OCI-LY1 (cell line): ENCODE data around the gene ANKRD40CL.

Experiments
- CTCF ChIP-seq: fragments of 200-600 bp; sonication (generic), shearing (Covaris generic); IDR thresholded peaks from 2 replicates; pipeline ENCODE4 v1.5.1; 2017; ENCODE audit warnings: mild to moderate bottlenecking, antibody characterized with exemption, low read length, moderate library complexity, mixed read lengths
- EZH2 ChIP-seq: fragments of 200-600 bp; sonication (generic), shearing (Covaris generic); IDR thresholded peaks from 2 replicates; pipeline ENCODE4 v1.8.0; 2017; ENCODE audit warnings: borderline replicate concordance, mixed run types, mild to moderate bottlenecking, antibody characterized with exemption, low read length, moderate library complexity, mixed read lengths

DNA sequence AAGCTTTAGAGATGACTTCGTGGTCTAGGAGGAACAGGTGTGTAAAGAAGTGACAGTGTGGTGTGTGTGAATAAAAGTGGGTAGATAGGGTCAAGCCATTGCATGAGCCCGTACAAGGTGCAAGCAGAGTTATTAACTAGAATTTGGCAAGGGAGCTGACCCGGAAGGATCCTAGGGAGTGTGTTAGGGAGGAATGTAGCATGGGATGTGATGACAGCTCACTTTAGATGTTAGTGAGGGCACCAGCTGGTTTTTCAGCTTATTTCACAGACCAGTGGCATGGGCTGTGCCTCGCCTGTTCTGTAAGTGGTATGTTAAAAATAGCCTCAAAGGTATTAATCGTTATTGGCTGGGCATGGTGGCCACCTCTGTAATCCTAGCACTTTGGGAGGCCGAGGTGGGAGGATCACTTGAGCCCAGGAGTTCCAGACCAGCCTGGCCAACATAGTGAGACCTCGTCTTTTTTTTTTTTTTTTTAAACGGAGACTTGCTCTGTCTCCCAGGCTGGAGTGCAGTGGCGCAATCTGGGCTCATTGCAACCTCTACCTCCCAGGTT lies 8.3 kb downstream of the ANKRD40CL start:
- no peak for TF ChIP-seq CTCF
- TF ChIP-seq EZH2: no peak
